Caco-2 (cell line): Measurements from ENCODE around the gene HTT. TPM values are rescaled to one million over a fixed set of nuclear protein-coding genes. Genes with fewer than 3 reads are reported as not detected.

Experiments
- BruUV-seq: library from RNA; stranded (reverse); fragments of 400-500 nt; replicated peaks from 2 replicates; lab custom pipeline; 2021; lab: Mats Ljungman, UMichigan
- CTCF ChIA-PET: fragments of 300-600 bp; sonication (Branson Sonifier 250); formaldehyde crosslinking; loops from one replicate; lab custom pipeline; 2022; ENCODE audit warnings: antibody characterized with exemption; lab: Charles Lee
- POLR2A ChIA-PET: fragments of 300-600 bp; sonication (Branson Sonifier 250); formaldehyde crosslinking; loops from one replicate; lab custom pipeline; 2022; ENCODE audit warnings: antibody characterized with exemption; lab: Charles Lee
- DNase-seq, 2 experiments: peaks; one replicate each; pipeline versions ENCODE4 v3.0.0 to v3.0.0-alpha.2; 2020 to 2022
- H3K27me3 ChIP-seq: replicated peaks from 2 replicates; pipeline ENCODE4 v1.6.0; 2011; ENCODE audit warnings: low read length; ENCODE audit not compliant: control insufficient read depth, insufficient read depth
- H3K36me3 ChIP-seq: 2 replicates; pipeline ENCODE4 v1.5.1; 2011; ENCODE audit warnings: low read length; ENCODE audit not compliant: control insufficient read depth, insufficient read depth
- H3K4me1 ChIP-seq: fragments of 250-450 bp; sonication (Bioruptor Pico); 2 replicates; pipeline ENCODE4 v1.5.1; 2020; ENCODE audit warnings: mild to moderate bottlenecking
- H3K4me3 ChIP-seq: 2 replicates; pipeline ENCODE4 v1.5.1; 2011; ENCODE audit warnings: low read depth, mild to moderate bottlenecking, control low read depth, low read length
- H3K9me3 ChIP-seq: fragments of 250-450 bp; sonication (Bioruptor Pico); 2 replicates; pipeline ENCODE4 v1.5.1; 2020; ENCODE audit warnings: mild to moderate bottlenecking, moderate library complexity
- H3K27ac Mint-ChIP-seq: one replicate; pipeline ENCODE4 v1.8.0; 2022; ENCODE audit warnings: mixed read lengths; ENCODE audit not compliant: unreplicated experiment
- H3K27me3 Mint-ChIP-seq: one replicate; pipeline ENCODE4 v1.8.0; 2022; ENCODE audit warnings: mixed read lengths; ENCODE audit not compliant: insufficient read depth, unreplicated experiment
- H3K36me3 Mint-ChIP-seq: one replicate; pipeline ENCODE4 v1.8.0; 2022; ENCODE audit warnings: mild to moderate bottlenecking, mixed read lengths; ENCODE audit not compliant: insufficient read depth, unreplicated experiment
- H3K4me1 Mint-ChIP-seq: one replicate; pipeline ENCODE4 v1.8.0; 2022; ENCODE audit warnings: low read depth, mixed read lengths; ENCODE audit not compliant: unreplicated experiment
- H3K4me3 Mint-ChIP-seq: one replicate; pipeline ENCODE4 v1.8.0; 2022; ENCODE audit warnings: mild to moderate bottlenecking, moderate library complexity, mixed read lengths; ENCODE audit not compliant: unreplicated experiment
- H3K9me3 Mint-ChIP-seq: one replicate; pipeline ENCODE4 v1.8.0; 2022; ENCODE audit warnings: mixed read lengths; ENCODE audit not compliant: unreplicated experiment
- intact Hi-C: fragments of 100-400 bp; cut with micrococcal nuclease; formaldehyde crosslinking; loops from one replicate; pipeline ENCODE4 v1.10.0; 2022; ENCODE audit not compliant: unreplicated experiment
- total RNA-seq: library from RNA; stranded (reverse); gene quantifications from 2 replicates; pipeline ENCODE4 v1.2.3, GENCODE V29; 2022
- TF ChIP-seq, protein P1 (sequence below), 2 experiments: fragments of 200-600 bp in 1 of 2; IDR thresholded peaks; 1 replicate in 1 of 2; 2 replicates in 1 of 2; pipeline versions ENCODE4 v1.5.1 to v1.8.0; 2011 to 2022; ENCODE audit warnings: antibody characterized with exemption in 1 of 2, control low read depth in 1 of 2, inconsistent platforms in 1 of 2, low read depth in 1 of 2, low read length in 1 of 2, mild to moderate bottlenecking in 1 of 2, moderate library complexity in 1 of 2; ENCODE audit not compliant: insufficient read depth in 1 of 2, severe bottlenecking in 1 of 2, unreplicated experiment in 1 of 2

Gene HTT
- total RNA-seq, 1 experiment from 2014 or later, result 63.3 TPM

DNA sequence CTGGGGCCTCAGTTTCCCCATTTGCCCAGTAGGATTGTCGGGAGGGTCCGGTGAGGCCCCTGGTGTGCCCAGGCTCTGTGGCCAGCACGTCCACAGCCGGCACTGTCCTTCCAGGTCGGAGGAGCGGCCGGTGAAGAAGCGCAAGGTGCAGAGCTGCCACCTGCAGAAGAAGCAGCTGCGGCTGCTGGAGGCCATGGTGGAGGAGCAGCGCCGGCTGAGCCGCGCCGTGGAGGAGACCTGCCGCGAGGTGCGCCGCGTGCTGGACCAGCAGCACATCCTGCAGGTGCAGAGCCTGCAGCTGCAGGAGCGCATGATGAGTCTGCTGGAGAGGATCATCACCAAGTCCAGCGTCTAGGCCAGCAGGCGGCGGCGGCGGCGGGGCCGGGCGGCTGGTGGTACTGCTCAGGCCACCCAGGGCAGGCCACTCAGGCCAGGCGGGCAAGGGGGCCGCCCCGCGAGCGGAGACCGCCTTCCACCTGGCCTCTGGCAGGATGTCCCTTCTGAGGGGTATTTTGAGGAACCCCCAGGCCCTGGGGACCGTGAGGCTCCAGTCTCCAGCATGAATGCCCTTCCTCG, 181.2 kb downstream of the HTT start:
- DNase-seq, result peak in 1 of 2 experiments; percentile 17
- Histone ChIP-seq H3K9me3 (no peaks in the 10 kb centered on the region), H3K4me1 (no peaks in the 10 kb centered on the region), H3K27me3 (no peaks in the 10 kb centered on the region), H3K36me3 (no peaks in the 10 kb centered on the region), H3K4me3 (no peak overlapping the region)
- H3K27me3 Mint-ChIP-seq, result no peaks in the 10 kb centered on the region
- H3K27ac Mint-ChIP-seq, result no peak overlapping the region
- ChIA-PET POLR2A (no interaction called here), CTCF (no interaction called here)
- H3K9me3 Mint-ChIP-seq, result no peaks in the 10 kb centered on the region
- intact Hi-C loops, result no loop called here
- H3K4me3 Mint-ChIP-seq, result no peak overlapping the region
- H3K36me3 Mint-ChIP-seq, result no peaks in the 10 kb centered on the region
- TF ChIP-seq, protein P1, sequence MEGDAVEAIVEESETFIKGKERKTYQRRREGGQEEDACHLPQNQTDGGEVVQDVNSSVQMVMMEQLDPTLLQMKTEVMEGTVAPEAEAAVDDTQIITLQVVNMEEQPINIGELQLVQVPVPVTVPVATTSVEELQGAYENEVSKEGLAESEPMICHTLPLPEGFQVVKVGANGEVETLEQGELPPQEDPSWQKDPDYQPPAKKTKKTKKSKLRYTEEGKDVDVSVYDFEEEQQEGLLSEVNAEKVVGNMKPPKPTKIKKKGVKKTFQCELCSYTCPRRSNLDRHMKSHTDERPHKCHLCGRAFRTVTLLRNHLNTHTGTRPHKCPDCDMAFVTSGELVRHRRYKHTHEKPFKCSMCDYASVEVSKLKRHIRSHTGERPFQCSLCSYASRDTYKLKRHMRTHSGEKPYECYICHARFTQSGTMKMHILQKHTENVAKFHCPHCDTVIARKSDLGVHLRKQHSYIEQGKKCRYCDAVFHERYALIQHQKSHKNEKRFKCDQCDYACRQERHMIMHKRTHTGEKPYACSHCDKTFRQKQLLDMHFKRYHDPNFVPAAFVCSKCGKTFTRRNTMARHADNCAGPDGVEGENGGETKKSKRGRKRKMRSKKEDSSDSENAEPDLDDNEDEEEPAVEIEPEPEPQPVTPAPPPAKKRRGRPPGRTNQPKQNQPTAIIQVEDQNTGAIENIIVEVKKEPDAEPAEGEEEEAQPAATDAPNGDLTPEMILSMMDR (IDR thresholded peaks at IDR 0.05; ENCODE audit: insufficient read depth in 1 of 2, low read depth in 1 of 2, low read length in 1 of 2, severe bottlenecking in 1 of 2, unreplicated experiment in 1 of 2), result no peak
- BruUV-seq, result no TSS peak
- no peaks in the 10 kb centered on the region for H3K4me1 Mint-ChIP-seq

DNA sequence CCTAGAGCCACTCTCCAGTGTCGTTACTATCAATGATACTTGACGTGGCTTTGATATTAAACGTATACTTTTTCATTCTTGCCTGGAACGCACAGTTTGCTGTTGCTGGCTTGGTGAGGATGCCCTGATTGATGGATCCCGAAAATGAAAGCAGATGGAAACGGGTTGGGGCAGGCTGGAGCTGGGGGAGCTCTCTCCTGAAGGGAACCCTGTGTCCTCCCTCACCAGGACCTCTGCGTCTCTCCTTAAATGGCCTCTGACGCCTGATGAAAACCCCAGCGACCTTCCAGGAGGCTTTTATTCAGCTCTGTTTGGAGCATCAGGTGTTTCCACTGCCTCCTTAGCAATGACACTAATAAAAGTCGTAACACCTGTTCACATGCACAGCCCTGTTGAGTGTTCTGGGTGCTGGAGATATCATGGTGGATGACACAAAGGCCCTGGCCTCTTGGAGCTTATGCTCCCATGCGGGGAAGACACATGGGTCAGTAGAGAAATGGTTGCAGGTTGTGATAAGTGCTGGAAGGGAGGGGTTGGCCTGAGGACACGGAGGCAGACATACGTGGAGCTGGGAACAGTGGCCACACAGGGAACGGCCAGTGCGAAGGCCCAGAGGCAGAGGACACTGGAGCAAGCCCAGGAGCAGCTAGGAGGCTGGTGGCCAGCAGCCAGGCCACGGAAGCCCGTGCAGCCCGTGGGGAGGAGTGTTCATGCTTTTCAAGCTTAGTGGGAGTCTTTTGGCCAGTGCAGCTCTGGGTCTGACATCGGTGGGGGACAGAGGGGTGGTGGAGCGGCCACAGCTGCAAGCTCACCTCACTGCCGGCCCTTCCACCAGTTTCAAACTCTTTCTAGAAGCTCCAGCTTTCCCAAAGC, 182.0 kb downstream of the HTT start:
- H3K9me3 ChIP-seq, result no peaks in the 10 kb centered on the region
- peak in 1 of 2 experiments; percentile 28 for DNase-seq
- no peaks in the 10 kb centered on the region for H3K9me3 Mint-ChIP-seq
- no peak overlapping the region for H3K4me3 Mint-ChIP-seq
- intact Hi-C loops, result no loop called here
- no peaks in the 10 kb centered on the region for H3K27me3 ChIP-seq
- BruUV-seq, result no TSS peak
- H3K4me3 ChIP-seq, result no peak overlapping the region
- H3K4me1 ChIP-seq, result no peaks in the 10 kb centered on the region
- CTCF ChIA-PET, result no interaction called here
- no peaks in the 10 kb centered on the region for H3K36me3 ChIP-seq
- TF ChIP-seq, protein P1 (IDR thresholded peaks at IDR 0.05; ENCODE audit: insufficient read depth in 1 of 2, low read depth in 1 of 2, low read length in 1 of 2, severe bottlenecking in 1 of 2, unreplicated experiment in 1 of 2), result no peak
- no peaks in the 10 kb centered on the region for H3K4me1 Mint-ChIP-seq
- POLR2A ChIA-PET, result interaction anchor here (0.6 kb wide), 1 partner anchor 1461 kb away, joined by 6 read pairs; no protein-coding TSS in a partner anchor
- no peaks in the 10 kb centered on the region for H3K27me3 Mint-ChIP-seq
- H3K36me3 Mint-ChIP-seq, result no peaks in the 10 kb centered on the region
- H3K27ac Mint-ChIP-seq, result no peak overlapping the region

DNA sequence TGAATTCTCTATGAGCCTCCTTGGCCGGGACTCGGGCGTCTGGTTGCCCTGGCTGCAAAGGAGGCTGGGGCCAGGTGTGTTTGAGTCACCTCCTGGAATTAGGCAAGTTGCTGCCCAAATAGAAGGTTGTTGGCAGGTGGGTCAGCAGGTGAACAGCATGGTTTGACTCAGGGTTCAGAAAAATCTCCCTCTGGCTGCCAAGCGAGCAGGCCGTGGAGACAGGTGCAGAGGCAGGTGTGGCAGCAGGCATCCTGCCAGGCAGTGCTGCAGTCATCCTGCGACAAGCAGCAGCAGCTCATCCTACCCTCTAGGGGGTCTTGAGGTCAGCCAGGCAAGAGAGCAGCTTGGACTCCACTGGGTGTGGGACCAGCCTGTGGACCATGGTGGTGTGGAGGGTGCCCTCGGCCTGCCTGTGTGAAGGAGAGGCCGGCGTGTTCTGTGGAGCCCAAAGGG, 182.6 kb downstream of the HTT start:
- Mint-ChIP-seq H3K27ac (no peak overlapping the region), H3K9me3 (no peaks in the 10 kb centered on the region), H3K36me3 (no peaks in the 10 kb centered on the region), H3K4me1 (no peaks in the 10 kb centered on the region), H3K4me3 (no peak overlapping the region), H3K27me3 (no peaks in the 10 kb centered on the region)
- ChIA-PET POLR2A (interaction anchor here (0.6 kb wide), 1 partner anchor 1462 kb away, joined by 6 read pairs; no protein-coding TSS in a partner anchor), CTCF (no interaction called here)
- no peaks in the 10 kb centered on the region for H3K27me3 ChIP-seq
- intact Hi-C loops, result no loop called here
- TF ChIP-seq, protein P1 (IDR thresholded peaks at IDR 0.05; ENCODE audit: insufficient read depth in 1 of 2, low read depth in 1 of 2, low read length in 1 of 2, severe bottlenecking in 1 of 2, unreplicated experiment in 1 of 2), result no peak
- H3K4me3 ChIP-seq, result no peak overlapping the region
- H3K36me3 ChIP-seq, result no peaks in the 10 kb centered on the region
- BruUV-seq, result no TSS peak
- peak in 1 of 2 experiments; percentile 31 for DNase-seq
- H3K9me3 ChIP-seq, result no peaks in the 10 kb centered on the region
- no peaks in the 10 kb centered on the region for H3K4me1 ChIP-seq
